ENCODE measurements around the gene SKIC8.

The SKIC8 gene

GRCh38 chr15:78282324-78282723 lies 17.1 kb downstream of the SKIC8 start:
- Histone ChIP-seq H3K4me1 (ENCODE audit: insufficient read depth, low read length) (no peaks in the 10 kb centered on the region), H3K9me3 (ENCODE audit: low read length) (no peaks in the 10 kb centered on the region), H3K27ac (ENCODE audit: low read depth, low read length) (no peak overlapping the region), H3K4me3 (ENCODE audit: low read depth in 1 of 2, low read length in 2 of 2) (no peak overlapping the region), H3K9ac (ENCODE audit: low read length) (no peak overlapping the region), H3K27me3 (ENCODE audit: control insufficient read depth in 1 of 2, insufficient read depth in 2 of 2, low read length in 2 of 2) (no peaks in the 10 kb centered on the region), H3K36me3 (ENCODE audit: insufficient read depth, low read length) (peaks cover 73% of the 10 kb centered on the region)

- H3K27ac ChIP-seq (ENCODE audit: low read depth, low read length) = no peak overlapping the region
- H3K36me3 ChIP-seq (ENCODE audit: insufficient read depth, low read length) = peaks cover 57% of the 10 kb centered on the region
- no peaks in the 10 kb centered on the region for H3K9me3 ChIP-seq (ENCODE audit: low read length)
- H3K27me3 ChIP-seq (ENCODE audit: control insufficient read depth in 1 of 2, insufficient read depth in 2 of 2, low read length in 2 of 2) = no peaks in the 10 kb centered on the region
- H3K4me1 ChIP-seq (ENCODE audit: insufficient read depth, low read length) = no peaks in the 10 kb centered on the region
- H3K9ac ChIP-seq (ENCODE audit: low read length) = no peak overlapping the region
- no peak overlapping the region for H3K4me3 ChIP-seq (ENCODE audit: low read depth in 1 of 2, low read length in 2 of 2)
Observed at GRCh38 chr15:78280319-78281072, 18.9 kb downstream of the SKIC8 start.

DNA sequence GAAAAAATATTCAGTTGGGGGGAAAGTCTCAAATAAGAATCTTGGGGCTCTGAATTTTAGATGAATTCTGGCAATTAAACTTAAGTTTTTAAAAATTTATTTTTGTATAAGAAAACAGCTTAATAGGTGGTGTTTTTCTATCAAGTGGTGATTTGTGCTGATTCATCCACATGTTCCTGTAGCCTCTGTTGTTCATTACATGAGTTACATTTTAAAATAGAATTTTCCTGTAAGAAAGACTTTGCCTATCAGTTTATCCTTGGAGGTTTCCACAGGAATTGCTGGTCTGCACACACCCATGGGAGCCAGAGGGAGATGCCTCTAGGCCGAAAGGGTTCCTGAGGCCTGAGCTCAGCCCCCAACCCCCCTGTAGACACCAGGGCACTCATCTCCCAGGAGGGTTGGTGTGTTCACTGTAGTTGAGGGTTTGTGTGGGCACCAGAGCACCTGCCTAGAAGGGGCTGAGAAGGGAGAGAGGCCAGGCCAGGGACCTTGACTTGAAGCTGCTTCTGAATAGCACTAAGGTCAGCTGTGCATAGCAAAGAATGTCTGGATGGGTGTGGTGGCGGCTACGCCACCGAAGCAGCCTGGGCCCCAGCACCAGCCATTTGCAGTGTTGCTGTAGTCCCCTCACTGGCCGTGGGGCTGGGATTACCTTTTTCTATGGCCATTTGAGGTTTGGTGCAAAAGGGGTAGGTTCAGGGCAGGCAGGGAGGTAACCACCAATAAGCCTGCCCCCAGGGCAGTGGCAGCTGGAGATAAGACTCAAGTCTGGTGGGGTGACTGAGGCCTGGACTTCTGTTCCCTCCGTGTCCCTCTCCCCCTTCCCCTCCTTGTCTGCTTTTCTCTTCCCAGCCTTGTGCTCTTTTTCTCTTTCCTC lies 23.1 kb downstream of the SKIC8 start:
- Histone ChIP-seq H3K4me3 (ENCODE audit: low read depth in 1 of 2, low read length in 2 of 2) (no peak overlapping the region), H3K36me3 (ENCODE audit: insufficient read depth, low read length) (peaks cover 30% of the 10 kb centered on the region), H3K27me3 (ENCODE audit: control insufficient read depth in 1 of 2, insufficient read depth in 2 of 2, low read length in 2 of 2) (no peaks in the 10 kb centered on the region), H3K9me3 (ENCODE audit: low read length) (no peaks in the 10 kb centered on the region), H3K4me1 (ENCODE audit: insufficient read depth, low read length) (no peaks in the 10 kb centered on the region), H3K9ac (ENCODE audit: low read length) (no peak overlapping the region), H3K27ac (ENCODE audit: low read depth, low read length) (no peak overlapping the region)

DNA sequence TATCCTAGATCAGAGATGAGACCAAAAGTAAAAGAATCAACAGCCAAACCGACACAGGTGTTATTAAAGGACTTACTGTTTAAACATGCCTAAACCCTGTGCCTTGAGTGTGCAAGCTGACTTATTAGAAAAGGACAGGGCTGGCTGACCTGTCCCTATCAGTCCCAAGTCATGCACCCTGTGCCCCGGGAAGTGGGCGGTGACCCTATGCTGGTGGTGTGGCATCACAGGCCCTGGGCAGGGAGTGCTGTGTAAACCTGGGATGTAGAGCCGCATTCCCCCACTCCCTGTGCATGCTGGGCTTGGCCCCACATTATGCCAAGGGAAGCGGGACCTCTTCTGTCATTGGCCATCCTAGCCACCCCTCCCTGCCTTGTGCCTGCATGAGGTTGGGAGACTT lies 24.4 kb downstream of the SKIC8 start:
- Histone ChIP-seq H3K27me3 (ENCODE audit: control insufficient read depth in 1 of 2, insufficient read depth in 2 of 2, low read length in 2 of 2) (no peaks in the 10 kb centered on the region), H3K9ac (ENCODE audit: low read length) (no peak overlapping the region), H3K27ac (ENCODE audit: low read depth, low read length) (no peak overlapping the region), H3K4me1 (ENCODE audit: insufficient read depth, low read length) (no peaks in the 10 kb centered on the region), H3K4me3 (ENCODE audit: low read depth in 1 of 2, low read length in 2 of 2) (no peak overlapping the region), H3K9me3 (ENCODE audit: low read length) (no peaks in the 10 kb centered on the region), H3K36me3 (ENCODE audit: insufficient read depth, low read length) (peaks cover 17% of the 10 kb centered on the region)

GRCh38 chr15:78272776-78273175 lies 26.6 kb downstream of the SKIC8 start:
- no peaks in the 10 kb centered on the region for H3K27me3 ChIP-seq (ENCODE audit: control insufficient read depth in 1 of 2, insufficient read depth in 2 of 2, low read length in 2 of 2)
- H3K4me3 ChIP-seq (ENCODE audit: low read depth in 1 of 2, low read length in 2 of 2) = no peak overlapping the region
- no peaks in the 10 kb centered on the region for H3K9me3 ChIP-seq (ENCODE audit: low read length)
- H3K4me1 ChIP-seq (ENCODE audit: insufficient read depth, low read length) = no peaks in the 10 kb centered on the region
- H3K9ac ChIP-seq (ENCODE audit: low read length) = no peak overlapping the region
- no peak overlapping the region for H3K27ac ChIP-seq (ENCODE audit: low read depth, low read length)
- H3K36me3 ChIP-seq (ENCODE audit: insufficient read depth, low read length) = peaks cover 6% of the 10 kb centered on the region

DNA sequence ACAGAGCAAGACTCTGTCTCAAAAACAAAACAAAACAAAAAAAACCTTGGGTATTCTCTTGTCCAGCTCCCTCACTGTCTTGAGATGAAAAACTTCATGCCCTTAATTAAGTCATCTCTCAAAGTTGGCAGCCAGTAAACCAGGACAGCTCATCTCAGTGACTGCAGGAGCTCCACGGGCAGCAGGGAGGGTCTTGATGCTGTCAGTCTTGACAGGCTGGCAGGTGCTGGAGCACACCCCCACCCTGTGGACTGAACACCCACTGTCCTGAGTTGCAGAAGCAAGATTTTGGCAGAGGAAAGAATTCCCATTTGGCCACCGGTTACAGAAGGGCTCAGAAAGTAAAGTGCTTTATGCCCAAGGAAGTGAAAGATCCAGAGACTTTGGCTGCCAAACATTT lies 27.1 kb downstream of the SKIC8 start:
- no peak overlapping the region for H3K4me3 ChIP-seq (ENCODE audit: low read depth in 1 of 2, low read length in 2 of 2)
- H3K4me1 ChIP-seq (ENCODE audit: insufficient read depth, low read length) = no peaks in the 10 kb centered on the region
- no peaks in the 10 kb centered on the region for H3K9me3 ChIP-seq (ENCODE audit: low read length)
- H3K27ac ChIP-seq (ENCODE audit: low read depth, low read length) = no peak overlapping the region
- H3K27me3 ChIP-seq (ENCODE audit: control insufficient read depth in 1 of 2, insufficient read depth in 2 of 2, low read length in 2 of 2) = no peaks in the 10 kb centered on the region
- H3K9ac ChIP-seq (ENCODE audit: low read length) = no peak overlapping the region
- peaks cover 6% of the 10 kb centered on the region for H3K36me3 ChIP-seq (ENCODE audit: insufficient read depth, low read length)

GRCh38 chr15:78266806-78267205 lies 32.6 kb downstream of the SKIC8 start:
- no peaks in the 10 kb centered on the region for H3K9me3 ChIP-seq (ENCODE audit: low read length)
- H3K4me3 ChIP-seq (ENCODE audit: low read depth in 1 of 2, low read length in 2 of 2) = no peak overlapping the region
- no peaks in the 10 kb centered on the region for H3K36me3 ChIP-seq (ENCODE audit: insufficient read depth, low read length)
- no peaks in the 10 kb centered on the region for H3K27me3 ChIP-seq (ENCODE audit: control insufficient read depth in 1 of 2, insufficient read depth in 2 of 2, low read length in 2 of 2)
- peaks cover 19% of the 10 kb centered on the region for H3K4me1 ChIP-seq (ENCODE audit: insufficient read depth, low read length)
- H3K9ac ChIP-seq (ENCODE audit: low read length) = no peak overlapping the region
- no peak overlapping the region for H3K27ac ChIP-seq (ENCODE audit: low read depth, low read length)

- no peak overlapping the region for H3K9ac ChIP-seq (ENCODE audit: low read length)
- H3K4me1 ChIP-seq (ENCODE audit: insufficient read depth, low read length) = peaks cover 19% of the 10 kb centered on the region
- H3K36me3 ChIP-seq (ENCODE audit: insufficient read depth, low read length) = no peaks in the 10 kb centered on the region
- H3K27me3 ChIP-seq (ENCODE audit: control insufficient read depth in 1 of 2, insufficient read depth in 2 of 2, low read length in 2 of 2) = no peaks in the 10 kb centered on the region
- H3K9me3 ChIP-seq (ENCODE audit: low read length) = no peaks in the 10 kb centered on the region
- no peak overlapping the region for H3K27ac ChIP-seq (ENCODE audit: low read depth, low read length)
- H3K4me3 ChIP-seq (ENCODE audit: low read depth in 1 of 2, low read length in 2 of 2) = no peak overlapping the region
Observed at GRCh38 chr15:78266229-78266628, 33.2 kb downstream of the SKIC8 start.

DNA sequence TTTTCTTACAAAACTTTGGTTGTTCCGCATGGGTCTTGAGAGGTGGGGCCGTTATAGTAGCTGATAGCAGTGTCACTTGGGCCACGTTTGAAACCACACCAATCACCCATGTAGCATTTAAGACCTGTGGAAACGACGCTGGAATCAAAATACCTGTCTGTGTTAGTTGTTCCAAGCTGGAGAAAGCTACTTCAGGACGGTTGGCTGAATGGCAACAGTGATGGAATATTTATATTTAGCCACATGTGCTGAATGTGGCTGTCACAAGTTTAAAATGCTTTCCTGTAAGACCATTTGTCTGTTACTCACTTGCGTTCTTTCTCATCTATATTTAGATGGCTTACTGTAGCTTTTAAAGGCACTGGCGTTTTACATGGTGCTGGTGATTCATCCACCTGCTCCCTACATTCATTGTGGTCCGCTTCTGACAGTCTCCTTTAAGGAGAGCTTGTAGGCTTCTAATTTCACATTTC lies 33.6 kb downstream of the SKIC8 start:
- no peak overlapping the region for H3K27ac ChIP-seq (ENCODE audit: low read depth, low read length)
- H3K9me3 ChIP-seq (ENCODE audit: low read length) = no peaks in the 10 kb centered on the region
- H3K9ac ChIP-seq (ENCODE audit: low read length) = no peak overlapping the region
- peak overlapping the region in 1 of 2 donors; percentile 54 for H3K4me3 ChIP-seq (ENCODE audit: low read depth in 1 of 2, low read length in 2 of 2)
- no peaks in the 10 kb centered on the region for H3K27me3 ChIP-seq (ENCODE audit: control insufficient read depth in 1 of 2, insufficient read depth in 2 of 2, low read length in 2 of 2)
- no peaks in the 10 kb centered on the region for H3K36me3 ChIP-seq (ENCODE audit: insufficient read depth, low read length)
- peaks cover 19% of the 10 kb centered on the region for H3K4me1 ChIP-seq (ENCODE audit: insufficient read depth, low read length)

- H3K4me1 ChIP-seq (ENCODE audit: insufficient read depth, low read length) = peaks cover 19% of the 10 kb centered on the region
- no peaks in the 10 kb centered on the region for H3K27me3 ChIP-seq (ENCODE audit: control insufficient read depth in 1 of 2, insufficient read depth in 2 of 2, low read length in 2 of 2)
- no peak overlapping the region for H3K9ac ChIP-seq (ENCODE audit: low read length)
- H3K36me3 ChIP-seq (ENCODE audit: insufficient read depth, low read length) = no peaks in the 10 kb centered on the region
- H3K9me3 ChIP-seq (ENCODE audit: low read length) = no peaks in the 10 kb centered on the region
- H3K27ac ChIP-seq (ENCODE audit: low read depth, low read length) = peak overlapping the region; percentile 76
- H3K4me3 ChIP-seq (ENCODE audit: low read depth in 1 of 2, low read length in 2 of 2) = peak overlapping the region; percentile 54 to 62
Observed at GRCh38 chr15:78265137-78265460, 34.3 kb downstream of the SKIC8 start.

DNA sequence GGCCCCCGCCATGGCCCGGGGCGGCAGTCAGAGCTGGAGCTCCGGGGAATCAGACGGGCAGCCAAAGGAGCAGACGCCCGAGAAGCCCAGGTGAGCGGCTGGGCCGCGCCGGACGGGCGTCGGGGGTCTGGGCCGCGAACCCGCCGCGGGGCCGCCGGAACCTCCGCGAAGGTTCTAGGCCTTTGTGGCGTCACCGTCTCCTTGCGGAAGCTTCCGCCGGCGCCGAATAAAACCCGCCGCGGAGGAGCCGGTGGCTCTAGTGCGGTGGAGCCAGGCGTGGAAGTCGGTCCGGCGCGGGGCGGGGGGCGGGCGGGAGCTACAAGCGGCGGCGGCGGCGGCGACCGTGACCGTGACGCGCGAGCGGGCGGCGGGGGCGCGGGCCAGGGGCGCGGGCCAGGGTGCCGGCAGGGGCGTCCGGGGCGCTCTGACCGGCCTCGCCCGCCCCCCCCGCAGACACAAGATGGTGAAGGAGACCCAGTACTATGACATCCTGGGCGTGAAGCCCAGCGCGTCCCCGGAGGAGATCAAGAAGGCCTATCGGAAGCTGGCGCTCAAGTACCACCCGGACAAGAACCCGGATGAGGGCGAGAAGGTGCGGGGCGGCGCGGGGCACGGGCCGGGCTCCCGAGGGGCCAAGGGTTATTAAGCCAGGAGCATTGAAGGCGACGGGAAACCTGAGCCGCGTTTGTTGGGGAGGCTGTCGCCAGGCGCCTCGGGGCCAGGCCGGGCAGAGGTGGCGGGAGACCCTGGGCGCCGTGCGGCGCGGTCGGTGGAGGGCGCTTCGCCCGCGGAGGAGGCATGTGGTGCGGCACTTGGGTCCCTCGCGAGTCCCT lies 34.9 kb downstream of the SKIC8 start, which contains the start of gene DNAJA4:
DNAJA4 (plus strand) TSS at position 259 of the 833 bp plus-strand sequence; CDS start at position 461, 202 bp downstream.
- Histone ChIP-seq H3K27ac (ENCODE audit: low read depth, low read length) (peak within 1 kb of the TSS; percentile 76), H3K9me3 (ENCODE audit: low read length) (no peaks in the 10 kb centered on the region), H3K36me3 (ENCODE audit: insufficient read depth, low read length) (no peaks in the 10 kb centered on the region), H3K27me3 (ENCODE audit: control insufficient read depth in 1 of 2, insufficient read depth in 2 of 2, low read length in 2 of 2) (no peaks in the 10 kb centered on the region), H3K9ac (ENCODE audit: low read length) (no peak within 1 kb of the TSS), H3K4me3 (ENCODE audit: low read depth in 1 of 2, low read length in 2 of 2) (peak within 1 kb of the TSS; percentile 54 to 62), H3K4me1 (ENCODE audit: insufficient read depth, low read length) (peaks cover 19% of the 10 kb centered on the region)
